HG03521 (cell line): ENCODE data around the gene GPR3.
"Not testable (repeated sequence)": the region's sequence is repeated elsewhere in the genome, so short reads cannot be mapped to it uniquely, and the experiment has no call there.

ENCODE experiments used
- ATAC-seq: cut with Tn5 transposase; IDR thresholded peaks from one replicate; pipeline ENCODE4 v1.9.1; 2021; ENCODE audit warnings: mild to moderate bottlenecking, moderate library complexity; ENCODE audit not compliant: unreplicated experiment

GPR3 gene

GRCh38 chr1:27398405-27399149, 6.2 kb downstream of the GPR3 start:
- no peak for ATAC-seq

DNA sequence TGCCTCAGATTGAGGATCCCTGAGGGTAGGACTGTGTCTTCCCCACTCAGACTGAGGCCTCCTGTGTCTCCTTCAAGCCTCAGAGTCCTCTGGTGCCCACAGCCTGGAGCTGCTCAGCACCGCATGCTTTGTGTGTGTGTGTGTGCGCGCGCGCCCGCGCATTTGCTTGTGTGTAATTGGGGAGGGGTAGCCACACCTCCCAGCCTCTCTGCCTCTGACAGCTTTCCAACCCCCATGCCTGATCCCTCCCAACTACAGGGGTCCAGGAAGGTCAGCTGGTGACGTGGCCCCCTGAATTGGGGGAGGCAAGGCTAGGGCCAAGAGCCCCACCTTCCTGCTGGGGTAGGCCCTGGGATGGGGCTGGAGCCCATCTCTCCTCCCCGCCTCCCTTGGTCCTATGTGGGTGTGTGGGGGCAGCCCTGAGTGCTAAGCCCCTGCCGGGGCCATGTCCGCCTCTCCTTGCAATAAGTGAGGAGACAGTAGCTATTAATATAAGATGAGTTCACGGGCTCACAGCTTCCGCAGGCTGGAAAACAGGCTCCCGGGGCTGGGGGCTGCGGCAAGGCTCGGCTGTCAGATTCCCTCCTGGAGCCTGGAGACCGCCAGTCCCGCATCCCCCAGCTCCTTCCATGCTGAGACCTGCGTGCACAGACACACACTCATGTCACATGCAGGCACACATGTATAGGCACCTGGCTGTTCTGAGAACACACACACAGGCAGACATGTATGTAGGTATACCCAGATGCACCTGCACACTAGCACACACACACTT, 7.0 kb downstream of the GPR3 start:
- no peak for ATAC-seq

DNA sequence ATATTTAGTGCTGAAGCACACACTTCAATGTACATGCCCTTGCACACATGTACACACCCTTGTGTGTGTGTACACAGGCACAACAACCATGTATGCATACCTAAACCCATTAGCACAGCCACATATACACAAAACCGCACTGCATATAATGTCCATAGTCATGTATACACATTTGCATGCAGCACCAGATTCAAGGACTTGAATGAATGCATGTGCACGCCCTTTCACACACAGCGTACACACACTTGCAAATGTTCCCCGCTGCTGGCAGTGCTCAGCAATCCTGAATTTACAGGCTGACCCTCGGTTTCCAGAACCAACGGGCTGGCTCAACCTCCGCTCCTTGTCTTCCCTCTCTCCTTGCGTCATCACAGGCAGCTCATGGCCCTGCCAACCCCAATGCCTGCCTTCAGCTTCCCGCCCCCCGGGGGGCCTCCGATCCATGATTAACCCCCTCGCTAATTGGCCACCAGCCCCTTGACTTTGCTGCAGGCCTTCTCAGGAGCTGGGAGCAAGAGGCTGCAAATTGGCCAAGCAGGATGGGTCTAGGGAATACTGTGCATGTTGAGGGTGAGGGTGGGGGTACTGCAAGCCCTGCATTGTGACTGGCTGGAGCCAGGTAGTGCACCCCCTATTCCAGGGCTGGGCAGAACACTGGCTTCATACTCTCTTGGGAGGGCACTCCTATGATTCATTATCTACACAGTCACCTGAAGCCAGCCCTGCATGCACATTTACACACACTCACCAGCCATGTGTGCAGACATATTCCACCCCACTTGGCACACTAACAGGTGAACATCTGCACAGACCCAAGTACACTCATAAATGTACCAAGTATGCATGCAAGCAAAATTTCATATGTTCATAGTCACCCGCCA, 7.9 kb downstream of the GPR3 start:
- ATAC-seq = no peak

GRCh38 chr1:27400963-27401341, 8.5 kb downstream of the GPR3 start:
- ATAC-seq = no peak

- no peak for ATAC-seq
Measured at GRCh38 chr1:27402349-27402754, 9.9 kb downstream of the GPR3 start.

- ATAC-seq = no peak
Measured at GRCh38 chr1:27403065-27403726, 10.8 kb downstream of the GPR3 start.

DNA sequence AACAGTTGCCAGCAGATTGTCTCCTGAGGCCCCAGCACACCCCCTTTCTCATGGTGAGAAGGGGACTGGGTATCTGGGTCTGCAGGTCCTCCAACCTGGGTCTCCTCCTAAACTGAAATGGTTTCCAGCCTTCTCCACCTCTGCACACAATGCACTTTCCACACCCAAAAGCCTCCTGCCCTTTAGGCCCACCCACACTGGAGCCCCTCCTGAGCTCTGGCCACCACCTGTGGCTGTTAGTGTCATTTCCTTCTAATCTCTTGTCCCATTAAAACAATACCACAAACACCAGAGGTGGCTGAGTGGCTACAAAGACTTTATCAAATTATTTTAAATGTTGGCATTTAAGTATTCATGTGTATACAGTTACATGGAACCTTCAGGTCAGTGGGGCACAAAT, 11.5 kb downstream of the GPR3 start:
- ATAC-seq = no peak

DNA sequence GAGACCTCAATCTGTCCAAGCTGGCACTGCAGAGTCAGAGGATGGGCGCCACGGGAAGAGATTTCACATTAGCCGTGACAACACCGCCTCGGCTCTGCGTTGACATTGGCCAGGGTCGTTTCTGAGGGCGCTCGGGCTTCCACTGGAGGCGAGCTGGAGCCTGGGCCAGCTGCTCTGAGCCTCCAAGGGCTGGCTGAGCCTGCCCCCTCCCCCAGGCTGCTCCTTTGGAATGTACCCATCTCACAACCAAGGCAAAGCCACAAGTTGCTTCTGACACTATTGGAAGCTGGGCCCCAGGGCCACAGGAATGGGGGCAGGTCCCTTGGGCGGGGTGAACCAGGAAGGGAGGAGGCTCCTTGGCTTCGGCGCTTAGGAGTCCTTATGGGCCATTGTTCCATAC, 12.7 kb downstream of the GPR3 start:
- no peak for ATAC-seq

- not testable (repeated sequence) for ATAC-seq
Measured at GRCh38 chr1:27405598-27406361, 13.4 kb downstream of the GPR3 start.

DNA sequence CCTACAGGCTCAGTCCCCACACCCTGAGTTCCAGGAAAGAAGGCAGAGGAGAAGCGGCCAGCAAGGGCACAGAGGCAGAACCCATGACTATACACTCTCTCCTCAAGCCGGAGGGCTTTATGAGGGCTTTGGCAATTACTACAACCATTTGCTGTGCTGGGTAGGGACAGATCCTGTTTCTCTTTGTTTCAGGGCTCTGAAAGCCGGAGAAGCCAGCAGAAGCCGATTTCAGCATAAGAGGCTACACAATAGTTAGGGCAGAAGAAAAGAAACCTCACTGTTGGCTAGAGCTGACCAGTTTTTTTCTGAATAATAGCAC, 13.9 kb downstream of the GPR3 start:
- no peak for ATAC-seq

GRCh38 chr1:27406791-27407190, 14.4 kb downstream of the GPR3 start:
- ATAC-seq = not testable (repeated sequence)

DNA sequence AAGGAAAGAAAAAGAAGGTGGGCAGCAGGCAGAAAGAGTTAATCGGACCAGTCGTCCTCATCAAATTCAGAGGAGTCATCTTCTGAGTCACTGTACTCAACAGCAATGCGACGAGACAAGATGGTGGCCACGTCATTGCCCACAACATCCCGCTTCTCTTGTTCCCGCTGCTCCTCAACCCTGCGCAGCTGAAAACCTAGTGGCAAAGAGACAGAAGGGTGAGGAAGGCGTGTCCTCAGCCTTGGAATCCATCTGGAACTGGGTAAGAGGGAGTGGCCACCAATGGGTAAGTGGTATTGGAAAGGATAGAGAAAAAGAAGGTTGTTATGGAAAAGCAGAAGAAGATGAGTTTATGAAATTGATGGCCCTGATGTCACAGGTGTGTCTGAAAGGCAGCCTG, 15.7 kb downstream of the GPR3 start:
- ATAC-seq = no peak

- no peak for ATAC-seq
Measured at GRCh38 chr1:27409669-27410068, 17.2 kb downstream of the GPR3 start.

DNA sequence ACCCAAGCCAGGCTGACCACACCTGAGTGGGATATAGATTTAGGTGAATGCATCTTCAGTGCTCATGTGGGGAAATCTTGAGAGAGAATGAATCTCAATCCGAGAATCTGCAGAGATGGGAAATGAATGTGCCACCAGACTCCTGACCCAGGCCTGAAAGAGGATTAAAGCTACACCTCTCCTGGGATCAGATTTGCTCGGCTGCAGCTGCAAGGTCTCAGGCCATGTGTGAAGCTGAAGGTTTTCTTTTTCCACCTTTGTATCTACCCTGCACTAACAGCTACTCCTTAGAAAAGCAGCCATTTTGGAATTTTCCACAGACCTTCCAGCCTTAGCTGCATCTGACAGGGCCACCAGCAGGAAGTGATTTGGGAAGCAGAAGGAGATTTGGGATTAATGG, 18.3 kb downstream of the GPR3 start:
- ATAC-seq = no peak

GRCh38 chr1:27412502-27412901, 20.1 kb downstream of the GPR3 start:
- ATAC-seq = no peak

DNA sequence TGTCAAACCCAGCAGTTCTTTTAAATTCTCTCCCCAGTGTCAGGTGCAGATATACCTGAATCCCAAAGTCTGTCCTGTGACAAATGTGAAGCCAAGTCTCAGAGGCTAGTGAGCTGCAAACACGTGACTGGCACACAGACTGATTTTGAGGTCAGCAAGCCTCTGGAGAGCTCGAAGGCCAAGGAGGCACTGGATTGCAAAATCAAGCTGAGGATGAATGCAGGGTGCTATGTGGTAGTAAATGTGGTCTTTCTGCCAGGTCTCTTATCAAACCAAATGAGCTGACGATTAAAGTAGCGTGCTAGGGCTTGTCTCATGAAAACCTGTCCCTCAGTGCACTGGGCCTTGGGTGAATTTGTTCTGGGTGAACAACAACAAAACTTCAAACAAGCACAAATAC, 20.6 kb downstream of the GPR3 start:
- no peak for ATAC-seq

DNA sequence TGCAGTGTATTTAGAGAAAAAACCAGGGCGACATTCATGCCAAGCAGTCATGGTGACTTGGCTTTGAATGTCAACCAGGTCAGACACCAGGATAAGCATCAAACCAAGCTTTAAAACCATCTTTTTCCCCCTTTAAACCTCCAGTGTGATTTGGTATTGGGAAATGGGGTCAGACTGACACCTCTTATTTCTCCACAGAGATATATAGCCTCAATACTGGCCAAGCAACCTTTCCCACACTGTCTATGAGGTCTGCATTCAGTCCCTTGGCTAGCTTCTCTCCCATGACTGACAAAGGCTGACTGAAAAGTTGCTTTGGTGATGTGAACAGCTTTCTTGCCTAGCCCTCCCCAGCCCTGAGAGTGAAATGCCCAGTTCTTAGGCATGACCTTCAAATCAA, 21.7 kb downstream of the GPR3 start:
- no peak for ATAC-seq

DNA sequence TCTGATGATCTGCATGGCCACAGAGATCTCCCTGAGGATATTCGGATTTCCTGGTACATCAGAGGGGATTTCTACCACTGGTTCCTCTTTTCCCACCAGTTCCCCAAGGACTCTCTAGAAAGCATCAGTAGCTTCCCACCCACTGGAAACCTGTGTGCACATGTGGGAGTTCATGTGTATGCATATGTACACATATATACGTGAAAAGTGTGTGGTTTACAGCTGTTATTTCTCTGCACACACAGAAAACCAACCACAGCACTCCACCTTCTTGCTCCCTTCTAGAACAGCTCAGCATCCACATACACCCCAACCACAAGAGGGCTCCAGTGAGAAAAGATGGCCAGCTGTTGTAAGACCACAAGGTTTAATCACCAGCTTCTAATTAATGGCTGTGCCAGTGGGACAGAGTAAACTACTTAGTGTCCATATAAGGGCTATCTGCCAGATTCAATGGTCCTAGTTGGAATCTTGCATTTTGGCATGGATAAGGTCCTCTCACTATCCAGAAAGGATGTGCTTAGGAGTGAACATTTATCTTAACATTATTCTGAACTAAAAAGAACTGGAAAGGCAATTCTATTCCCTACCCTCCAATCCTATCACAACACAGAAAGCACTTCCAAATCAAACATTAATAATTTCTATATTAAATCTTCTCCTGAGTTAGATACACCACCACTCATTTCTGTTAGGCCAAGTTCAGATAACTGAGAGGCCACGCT, 24.1 kb downstream of the GPR3 start:
- no peak for ATAC-seq

GRCh38 chr1:27417713-27418112, 25.3 kb downstream of the GPR3 start:
- no peak for ATAC-seq
